HG03460 (cell line): Measurements from ENCODE around the gene CNOT1.
"Not testable (repeated sequence)": the region's sequence is repeated elsewhere in the genome, so short reads cannot be mapped to it uniquely, and the experiment has no call there.

Source experiments
- ATAC-seq: cut with Tn5 transposase; IDR thresholded peaks from one replicate; pipeline ENCODE4 v1.9.1; 2021; ENCODE audit not compliant: unreplicated experiment

Gene CNOT1

GRCh38 chr16:58503863-58504688 lies 125.5 kb downstream of the CNOT1 start:
- ATAC-seq, result no peak

GRCh38 chr16:58503166-58503862 lies 126.3 kb downstream of the CNOT1 start:
- ATAC-seq, result no peak

- ATAC-seq, result no peak
These were observed 127.3 kb downstream of the CNOT1 start for GRCh38 chr16:58502217-58502921.

- no peak for ATAC-seq
These were observed 128.1 kb downstream of the CNOT1 start for GRCh38 chr16:58501242-58502131.

- ATAC-seq, result no peak
These were observed 129.0 kb downstream of the CNOT1 start for GRCh38 chr16:58500430-58501241.

GRCh38 chr16:58499615-58500351 lies 129.8 kb downstream of the CNOT1 start, which contains the start of gene NDRG4:
Gene NDRG4 (plus strand): TSS chr16:58500143. CDS start chr16:58500249, 106 bp downstream.
- peak; percentile 40 for ATAC-seq

- ATAC-seq, result no peak
These were observed 130.5 kb downstream of the CNOT1 start for GRCh38 chr16:58499092-58499511.

GRCh38 chr16:58498341-58499091 lies 131.1 kb downstream of the CNOT1 start:
- no peak for ATAC-seq

- ATAC-seq, result no peak
These were observed 131.7 kb downstream of the CNOT1 start for GRCh38 chr16:58497935-58498334.

GRCh38 chr16:58497468-58497867 lies 132.2 kb downstream of the CNOT1 start:
- ATAC-seq, result no peak

- no peak for ATAC-seq
These were observed 133.9 kb downstream of the CNOT1 start for GRCh38 chr16:58495521-58496331.

GRCh38 chr16:58494981-58495520 lies 134.6 kb downstream of the CNOT1 start:
- peak; percentile 73 for ATAC-seq

- no peak for ATAC-seq
These were observed 135.7 kb downstream of the CNOT1 start for GRCh38 chr16:58493756-58494431.

- ATAC-seq, result no peak
These were observed 136.9 kb downstream of the CNOT1 start for GRCh38 chr16:58492735-58493134.

GRCh38 chr16:58492066-58492465 lies 137.6 kb downstream of the CNOT1 start:
- ATAC-seq, result no peak

GRCh38 chr16:58490539-58490938 lies 139.1 kb downstream of the CNOT1 start:
- not testable (repeated sequence) for ATAC-seq

- no peak for ATAC-seq
These were observed 139.6 kb downstream of the CNOT1 start for GRCh38 chr16:58490065-58490464.
